Esophagus mucosa (tissue), 1 donor: Measurements from ENCODE around the gene TMEM132D. TPM values are rescaled to one million over a fixed set of nuclear protein-coding genes. Genes with fewer than 3 reads are reported as not detected.

Experiments used
- ATAC-seq: fragments of 200-7000 bp; cut with Tn5 transposase; one replicate; pipeline ENCODE4 v1.9.1; 2020
- total RNA-seq: library from RNA; stranded (reverse); gene quantifications from one replicate; pipeline ENCODE4 v1.2.4, GENCODE V29; 2023
- donor health status: DM: yes; HTN: yes; CAD: no.

Gene TMEM132D
- total RNA-seq, 1 donor from 2014 or later: not detected

- ATAC-seq: no peak
These were observed 807.6 kb downstream of the TMEM132D start for GRCh38 chr12:129096184-129096583.

- ATAC-seq: no peak
These were observed 814.2 kb downstream of the TMEM132D start for GRCh38 chr12:129089576-129089975.

GRCh38 chr12:129084875-129085826 lies 818.7 kb downstream of the TMEM132D start:
- ATAC-seq: no peak

GRCh38 chr12:129083121-129083840 lies 820.5 kb downstream of the TMEM132D start:
- no peak for ATAC-seq

GRCh38 chr12:129082441-129082840 lies 821.4 kb downstream of the TMEM132D start:
- ATAC-seq: no peak

GRCh38 chr12:129081755-129082250 lies 822.0 kb downstream of the TMEM132D start:
- no peak for ATAC-seq

GRCh38 chr12:129080821-129081220 lies 823.0 kb downstream of the TMEM132D start:
- ATAC-seq: no peak

GRCh38 chr12:129080391-129080790 lies 823.4 kb downstream of the TMEM132D start:
- ATAC-seq: no peak

- ATAC-seq: no peak
These were observed 824.1 kb downstream of the TMEM132D start for GRCh38 chr12:129079719-129080118.

GRCh38 chr12:129076441-129077320 lies 827.1 kb downstream of the TMEM132D start:
- no peak for ATAC-seq

GRCh38 chr12:129075460-129076208 lies 828.2 kb downstream of the TMEM132D start:
- ATAC-seq: no peak

GRCh38 chr12:129074379-129074778 lies 829.4 kb downstream of the TMEM132D start:
- no peak for ATAC-seq

- ATAC-seq: no peak
These were observed 830.5 kb downstream of the TMEM132D start for GRCh38 chr12:129073157-129073915.

- ATAC-seq: no peak
These were observed 832.5 kb downstream of the TMEM132D start for GRCh38 chr12:129071362-129071761.

- ATAC-seq: no peak
These were observed 833.9 kb downstream of the TMEM132D start for GRCh38 chr12:129069886-129070285.

GRCh38 chr12:129068684-129069083 lies 835.1 kb downstream of the TMEM132D start:
- no peak for ATAC-seq

GRCh38 chr12:129067491-129067890 lies 836.3 kb downstream of the TMEM132D start:
- ATAC-seq: no peak

GRCh38 chr12:129064209-129064855 lies 839.5 kb downstream of the TMEM132D start:
- no peak for ATAC-seq

- no peak for ATAC-seq
These were observed 840.2 kb downstream of the TMEM132D start for GRCh38 chr12:129063600-129063999.

GRCh38 chr12:129053232-129053631 lies 850.6 kb downstream of the TMEM132D start:
- ATAC-seq: no peak
